M059J (cell line): Measurements from ENCODE around the gene VEZT. TPM values are rescaled to one million over a fixed set of nuclear protein-coding genes. Genes with fewer than 3 reads are reported as not detected.
"Not testable (repeated sequence)": the region's sequence is repeated elsewhere in the genome, so short reads cannot be mapped to it uniquely, and the experiment has no call there.

ENCODE experiments used
- DNase-seq: peaks from one replicate; pipeline ENCODE4 v3.0.0-alpha.2; 2012; ENCODE audit warnings: low read depth
- total RNA-seq: library from RNA; depleted of rRNA; stranded (reverse); fragments of >200 nt; shearing (Covaris generic); gene quantifications from 2 replicates; pipeline ENCODE4 v1.2.3, GENCODE V29; 2014

VEZT gene
- total RNA-seq, 1 experiment from 2014 or later, result 52.6 TPM

GRCh38 chr12:95257541-95257940, 39.9 kb downstream of the VEZT start:
- no peak for DNase-seq

- no peak for DNase-seq
Measured at GRCh38 chr12:95258151-95258550, 40.5 kb downstream of the VEZT start.

DNA sequence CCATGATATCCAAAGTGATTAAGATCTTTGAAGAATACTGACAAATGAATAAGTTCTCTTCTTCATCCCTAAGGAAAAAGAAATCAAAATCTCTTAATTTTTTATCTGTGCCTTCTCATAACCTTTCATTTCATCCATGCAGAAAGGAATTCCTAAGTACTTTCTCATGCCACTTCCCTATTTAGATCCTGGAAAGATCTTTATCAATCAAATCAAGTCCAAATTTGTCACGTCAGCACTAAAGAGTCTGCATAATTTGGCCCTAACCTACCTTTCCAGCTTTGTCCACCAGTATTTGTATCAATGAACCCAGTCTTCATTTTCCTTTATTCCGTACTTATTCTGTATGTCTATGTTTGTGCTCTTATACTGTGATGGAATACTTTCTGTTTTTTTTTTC, 41.2 kb downstream of the VEZT start:
- no peak for DNase-seq

GRCh38 chr12:95259368-95259767, 41.8 kb downstream of the VEZT start:
- no peak for DNase-seq

- DNase-seq, result no peak
Measured at GRCh38 chr12:95261109-95261508, 43.5 kb downstream of the VEZT start.

- peak; percentile 53 for DNase-seq
Measured at GRCh38 chr12:95262808-95263207, 45.2 kb downstream of the VEZT start.

DNA sequence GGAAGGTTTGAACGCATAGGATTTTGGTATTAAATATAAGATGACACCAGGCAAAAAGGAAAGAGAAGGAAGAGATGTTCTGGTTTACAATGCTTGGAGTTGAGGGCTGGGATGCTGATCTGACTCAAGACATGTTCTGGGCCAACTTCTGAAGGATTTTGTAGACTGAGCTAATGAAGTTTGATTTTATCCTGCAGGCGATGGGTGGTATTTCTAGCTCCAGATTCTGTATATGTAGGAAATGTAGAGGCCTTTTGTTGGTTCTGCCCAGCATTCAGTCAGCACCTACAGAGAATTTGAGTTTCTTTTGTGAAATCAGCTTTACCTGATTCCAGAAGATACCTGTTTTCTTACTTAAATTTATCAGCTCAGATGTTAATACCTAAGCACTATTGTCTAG, 48.2 kb downstream of the VEZT start:
- no peak for DNase-seq

DNA sequence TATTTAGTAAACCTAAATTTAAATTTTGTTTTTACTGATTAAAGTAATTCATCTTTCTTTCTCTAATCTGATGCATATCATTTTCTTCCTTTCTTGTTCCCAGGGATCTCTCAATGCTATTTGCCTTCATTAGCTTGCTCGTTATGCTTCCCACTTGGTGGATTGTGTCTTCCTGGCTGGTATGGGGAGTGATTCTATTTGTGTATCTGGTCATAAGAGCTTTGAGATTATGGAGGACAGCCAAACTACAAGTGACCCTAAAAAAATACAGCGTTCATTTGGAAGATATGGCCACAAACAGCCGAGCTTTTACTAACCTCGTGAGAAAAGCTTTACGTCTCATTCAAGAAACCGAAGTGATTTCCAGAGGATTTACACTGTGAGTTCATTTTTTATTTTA, 48.6 kb downstream of the VEZT start:
- no peak for DNase-seq

DNA sequence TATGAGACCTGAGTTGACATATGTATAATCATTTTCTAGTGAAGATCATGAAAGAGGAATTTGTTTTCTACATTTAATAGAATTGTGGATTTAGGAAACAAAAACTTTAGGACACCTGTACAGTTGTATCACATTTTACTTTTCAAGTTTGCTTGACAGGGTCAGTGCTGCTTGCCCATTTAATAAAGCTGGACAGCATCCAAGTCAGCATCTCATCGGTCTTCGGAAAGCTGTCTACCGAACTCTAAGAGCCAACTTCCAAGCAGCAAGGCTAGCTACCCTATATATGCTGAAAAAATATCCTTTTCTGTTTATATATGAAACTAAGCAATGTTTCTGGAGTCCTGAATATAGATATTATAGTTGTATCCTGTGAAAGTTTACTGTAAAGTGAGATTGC, 52.3 kb downstream of the VEZT start:
- DNase-seq, result no peak

DNA sequence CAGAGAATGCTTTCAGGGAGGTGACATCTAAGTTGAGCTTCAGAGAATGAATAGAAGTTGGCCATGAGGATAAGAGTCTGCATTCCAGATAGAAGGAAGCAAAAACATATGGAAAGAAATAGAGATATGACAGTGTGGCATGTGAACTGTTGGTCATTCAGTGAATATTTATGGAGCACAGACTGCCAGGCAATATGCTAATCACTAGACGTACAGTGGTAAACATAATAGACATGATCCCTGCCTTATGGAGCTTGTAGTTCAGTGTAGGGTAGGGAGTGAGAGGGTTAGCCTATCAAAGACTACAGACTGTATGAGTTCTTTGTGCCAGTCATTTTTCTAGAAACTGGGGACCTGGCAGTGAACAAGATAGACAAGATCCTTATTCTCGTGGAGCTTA, 53.9 kb downstream of the VEZT start:
- DNase-seq, result no peak

DNA sequence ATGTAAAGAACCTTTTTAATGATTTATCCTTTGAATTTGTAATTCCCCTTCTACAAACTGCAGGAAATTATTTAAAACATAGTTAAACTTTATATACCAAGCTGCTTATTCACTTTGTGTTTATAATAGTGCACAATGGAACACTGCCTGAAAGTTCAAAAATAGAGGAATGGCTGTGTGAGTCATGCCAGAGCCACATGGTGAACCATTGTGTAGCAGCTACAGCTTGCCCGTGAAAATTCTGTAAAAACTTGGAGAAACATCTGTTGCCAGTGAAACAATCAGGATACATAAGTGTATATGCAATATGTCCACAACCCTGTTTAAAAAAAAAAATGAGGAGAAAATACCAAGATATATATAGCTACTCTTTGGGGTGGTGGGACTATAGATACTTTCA, 59.5 kb downstream of the VEZT start:
- DNase-seq, result peak; percentile 72

DNA sequence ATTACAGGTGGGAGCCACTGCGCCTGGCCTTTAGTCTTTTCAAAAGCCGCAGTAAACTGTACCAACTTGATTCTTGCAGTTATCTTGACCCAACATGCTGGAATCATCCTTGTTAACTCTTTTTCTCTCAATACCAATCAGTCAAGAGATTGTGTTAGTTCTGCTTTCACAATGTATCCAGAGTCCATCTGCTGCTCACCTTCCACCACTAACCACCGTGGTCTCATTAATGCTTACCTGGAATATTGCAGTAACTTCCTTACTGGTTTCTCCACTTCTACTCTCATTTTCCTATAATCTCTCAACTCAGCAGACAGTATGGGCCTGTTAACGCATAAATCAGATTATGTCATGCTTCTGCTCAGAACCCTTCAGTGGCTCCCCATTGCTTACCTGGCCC, 62.2 kb downstream of the VEZT start:
- DNase-seq, result no peak

DNA sequence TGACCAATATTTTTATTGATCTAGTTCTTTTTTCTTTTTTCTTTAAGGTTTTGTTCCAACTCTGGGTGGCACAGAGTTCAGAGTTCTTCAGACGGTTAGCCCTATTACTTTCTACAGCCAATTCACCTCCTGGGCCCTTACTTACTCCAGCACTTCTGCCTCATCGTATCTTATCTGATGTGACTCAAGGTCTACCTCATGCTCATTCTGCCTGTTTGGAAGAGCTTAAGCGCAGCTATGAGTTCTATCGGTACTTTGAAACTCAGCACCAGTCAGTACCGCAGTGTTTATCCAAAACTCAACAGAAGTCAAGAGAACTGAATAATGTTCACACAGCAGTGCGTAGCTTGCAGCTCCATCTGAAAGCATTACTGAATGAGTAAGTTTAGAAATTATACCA, 64.7 kb downstream of the VEZT start:
- DNase-seq, result no peak

DNA sequence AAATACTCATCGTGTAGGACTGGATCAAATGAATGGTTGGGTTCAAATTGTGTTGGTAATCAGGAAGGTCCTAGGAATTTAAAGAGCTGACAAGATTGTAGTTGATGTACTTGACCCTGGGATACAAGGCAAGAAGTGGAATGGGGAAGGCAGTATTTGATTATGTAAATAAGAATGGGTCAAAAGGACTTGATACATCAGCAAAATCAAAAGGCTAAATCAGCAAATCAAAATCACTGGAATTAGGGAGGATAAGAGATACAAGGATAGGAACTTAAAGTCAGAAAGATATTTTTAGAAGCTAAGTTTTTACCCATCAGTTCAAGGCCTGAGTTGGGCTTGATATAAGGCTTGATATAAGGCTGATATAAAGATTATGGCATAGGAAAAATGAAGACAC, 65.8 kb downstream of the VEZT start:
- DNase-seq, result no peak

DNA sequence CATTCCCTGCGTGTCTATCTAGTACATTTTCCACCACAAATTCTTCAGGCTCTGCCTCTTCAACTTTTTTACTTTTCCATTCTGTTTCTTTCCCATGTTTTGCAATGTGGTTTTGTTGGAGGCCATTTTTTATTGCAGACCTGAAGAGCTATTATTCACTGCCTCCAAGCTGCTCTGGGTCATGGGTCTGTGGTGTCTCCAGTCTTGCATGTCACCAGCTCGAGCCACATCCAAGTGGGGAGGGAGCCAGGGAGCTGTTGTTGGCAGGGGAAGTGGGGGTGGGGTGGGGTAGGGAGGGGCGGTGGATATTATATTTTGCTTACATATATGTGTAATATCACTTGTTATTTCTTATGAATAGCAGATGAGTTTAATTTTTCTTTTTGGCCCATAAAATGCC, 69.1 kb downstream of the VEZT start:
- no peak for DNase-seq

DNA sequence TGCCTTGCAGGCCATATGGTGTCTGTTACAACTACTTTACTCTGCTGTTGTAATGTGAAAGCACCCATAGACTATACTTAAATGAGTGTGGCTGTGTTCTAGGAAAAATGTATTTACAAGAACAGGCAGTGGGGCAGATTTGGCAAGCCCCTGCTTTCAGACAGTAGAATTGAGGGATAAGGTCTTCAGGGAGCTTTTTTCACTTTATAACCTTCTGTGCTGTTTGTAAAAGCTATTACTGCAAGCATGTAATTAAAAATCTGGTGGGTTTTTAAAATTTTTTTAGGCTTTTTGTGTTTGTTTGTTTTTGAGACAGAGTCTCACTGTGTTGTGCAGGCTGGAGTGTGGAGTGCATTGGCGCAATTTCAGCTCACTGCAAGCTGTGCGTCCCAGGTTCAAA, 73.9 kb downstream of the VEZT start:
- DNase-seq, result no peak

DNA sequence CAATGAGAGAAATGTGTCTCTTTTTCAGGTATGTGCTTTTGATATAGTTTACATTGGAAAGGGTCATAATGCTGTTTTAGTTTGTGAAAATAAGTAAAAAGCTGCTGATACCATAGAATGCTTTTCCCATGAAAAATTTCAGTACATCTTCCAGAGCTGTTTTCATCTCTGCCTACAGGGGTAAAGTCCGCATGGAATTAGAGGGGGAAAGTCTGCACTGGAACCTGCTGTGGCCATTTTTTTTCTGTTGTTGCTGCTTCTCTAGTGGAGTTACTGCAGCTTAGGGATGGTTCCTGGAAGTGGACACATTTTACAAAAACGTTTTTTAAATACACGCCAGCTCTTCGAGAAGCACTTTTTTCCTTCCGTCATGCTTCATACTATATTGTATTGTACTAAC, 81.3 kb downstream of the VEZT start:
- DNase-seq, result no peak

DNA sequence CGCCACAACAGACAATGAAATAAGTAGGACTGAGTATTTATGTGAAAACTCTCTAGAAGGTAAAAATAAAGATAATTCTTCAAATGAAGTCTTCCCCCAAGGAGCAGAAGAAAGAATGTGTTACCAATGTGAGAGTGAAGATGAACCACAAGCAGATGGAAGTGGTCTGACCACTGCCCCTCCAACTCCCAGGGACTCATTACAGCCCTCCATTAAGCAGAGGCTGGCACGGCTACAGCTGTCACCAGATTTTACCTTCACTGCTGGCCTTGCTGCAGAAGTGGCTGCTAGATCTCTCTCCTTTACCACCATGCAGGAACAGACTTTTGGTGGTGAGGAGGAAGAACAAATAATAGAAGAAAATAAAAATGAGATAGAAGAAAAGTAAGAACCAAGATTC, 82.7 kb downstream of the VEZT start:
- no peak for DNase-seq

DNA sequence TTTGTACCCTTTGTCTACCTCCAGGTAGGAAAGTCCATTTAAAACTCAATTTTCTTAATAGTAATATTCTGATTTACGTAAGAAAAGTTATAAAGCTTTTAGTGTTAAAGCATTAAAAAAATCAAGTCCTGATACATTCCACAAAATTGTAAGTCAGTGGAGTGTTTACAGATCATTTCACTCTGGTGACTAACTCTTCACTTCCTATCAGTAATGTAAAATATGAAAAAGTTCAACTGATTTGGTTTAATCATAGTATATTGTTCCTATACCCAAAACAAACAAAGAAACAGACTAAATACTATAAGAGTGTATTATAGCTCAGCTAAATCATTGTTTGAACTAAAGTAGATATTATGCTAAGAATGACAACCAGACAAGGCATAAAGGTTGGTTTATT, 85.9 kb downstream of the VEZT start:
- DNase-seq, result no peak

GRCh38 chr12:95304673-95305198, 87.1 kb downstream of the VEZT start:
- peak; percentile 47 for DNase-seq

GRCh38 chr12:95312656-95313055, 95.0 kb downstream of the VEZT start:
- DNase-seq, result no peak

- not testable (repeated sequence) for DNase-seq
Measured at GRCh38 chr12:95314756-95315155, 97.1 kb downstream of the VEZT start.

DNA sequence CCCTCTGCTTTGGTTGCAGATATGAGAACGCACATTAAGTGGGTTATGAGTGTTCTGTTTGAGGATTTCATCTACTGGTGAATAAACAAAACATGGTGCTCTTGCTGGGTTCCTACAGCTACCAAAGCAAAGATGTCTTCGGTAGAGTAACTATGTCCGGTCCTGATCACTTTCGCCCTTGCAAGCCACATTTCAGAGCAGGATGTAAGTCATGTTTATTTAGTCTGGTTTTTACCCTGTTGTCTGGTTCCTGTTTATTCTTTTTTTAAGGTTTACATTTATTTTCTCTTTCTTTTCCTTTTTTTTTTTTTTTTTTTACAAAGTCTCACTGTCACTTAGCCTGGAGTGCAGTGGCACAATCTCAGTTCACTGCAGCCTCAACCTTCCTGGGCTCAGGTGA, 99.2 kb downstream of the VEZT start:
- DNase-seq, result no peak

DNA sequence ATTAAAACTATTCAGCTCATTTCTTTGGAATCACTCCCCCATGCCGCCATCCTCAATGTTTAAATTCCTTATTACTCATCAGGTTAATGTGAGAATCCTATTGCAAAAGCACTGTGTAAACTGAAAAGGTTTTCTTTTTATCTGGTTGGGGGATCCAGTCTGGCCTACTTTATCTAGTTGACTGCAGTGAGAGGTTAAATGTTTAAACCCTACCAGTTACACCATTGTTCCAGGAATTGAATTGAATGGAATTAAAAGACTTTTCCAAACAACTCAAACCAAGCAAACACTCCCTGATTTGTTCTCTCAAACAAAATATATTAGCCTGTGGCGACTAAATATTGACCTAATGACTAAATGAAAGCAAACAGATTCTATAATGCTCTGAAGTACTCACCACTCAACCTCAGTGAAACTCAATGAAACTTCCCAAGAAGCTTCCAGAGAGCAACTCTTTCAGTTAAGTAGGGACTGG, 100.5 kb downstream of the VEZT start:
- DNase-seq, result peak; percentile 64
